Measurements from ENCODE around the gene LZTS2. TPM values are rescaled to one million over a fixed set of nuclear protein-coding genes. Genes with fewer than 3 reads are reported as not detected.

The LZTS2 gene
- total RNA-seq, 1 donor from 2014 or later, result 56.7 TPM

GRCh38 chr10:101029520-101030295, 30.1 kb downstream of the LZTS2 start:
- Mint-ChIP-seq H3K27ac (ENCODE audit: unreplicated experiment) (peak overlapping the region; percentile 81), H3K4me3 (ENCODE audit: unreplicated experiment) (peak overlapping the region; percentile 69), H3K4me1 (ENCODE audit: low read depth, unreplicated experiment) (peaks cover 38% of the 10 kb centered on the region), H3K9me3 (ENCODE audit: unreplicated experiment) (peaks cover 5% of the 10 kb centered on the region), H3K36me3 (ENCODE audit: unreplicated experiment) (peaks cover 6% of the 10 kb centered on the region), H3K27me3 (ENCODE audit: unreplicated experiment) (peaks cover 17% of the 10 kb centered on the region)
- TF ChIP-seq, protein P1, sequence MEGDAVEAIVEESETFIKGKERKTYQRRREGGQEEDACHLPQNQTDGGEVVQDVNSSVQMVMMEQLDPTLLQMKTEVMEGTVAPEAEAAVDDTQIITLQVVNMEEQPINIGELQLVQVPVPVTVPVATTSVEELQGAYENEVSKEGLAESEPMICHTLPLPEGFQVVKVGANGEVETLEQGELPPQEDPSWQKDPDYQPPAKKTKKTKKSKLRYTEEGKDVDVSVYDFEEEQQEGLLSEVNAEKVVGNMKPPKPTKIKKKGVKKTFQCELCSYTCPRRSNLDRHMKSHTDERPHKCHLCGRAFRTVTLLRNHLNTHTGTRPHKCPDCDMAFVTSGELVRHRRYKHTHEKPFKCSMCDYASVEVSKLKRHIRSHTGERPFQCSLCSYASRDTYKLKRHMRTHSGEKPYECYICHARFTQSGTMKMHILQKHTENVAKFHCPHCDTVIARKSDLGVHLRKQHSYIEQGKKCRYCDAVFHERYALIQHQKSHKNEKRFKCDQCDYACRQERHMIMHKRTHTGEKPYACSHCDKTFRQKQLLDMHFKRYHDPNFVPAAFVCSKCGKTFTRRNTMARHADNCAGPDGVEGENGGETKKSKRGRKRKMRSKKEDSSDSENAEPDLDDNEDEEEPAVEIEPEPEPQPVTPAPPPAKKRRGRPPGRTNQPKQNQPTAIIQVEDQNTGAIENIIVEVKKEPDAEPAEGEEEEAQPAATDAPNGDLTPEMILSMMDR (IDR thresholded peaks at IDR 0.05; ENCODE audit: partially characterized antibody, unreplicated experiment), result peak; percentile 38
- DNase-seq, result peak; percentile 41

DNA sequence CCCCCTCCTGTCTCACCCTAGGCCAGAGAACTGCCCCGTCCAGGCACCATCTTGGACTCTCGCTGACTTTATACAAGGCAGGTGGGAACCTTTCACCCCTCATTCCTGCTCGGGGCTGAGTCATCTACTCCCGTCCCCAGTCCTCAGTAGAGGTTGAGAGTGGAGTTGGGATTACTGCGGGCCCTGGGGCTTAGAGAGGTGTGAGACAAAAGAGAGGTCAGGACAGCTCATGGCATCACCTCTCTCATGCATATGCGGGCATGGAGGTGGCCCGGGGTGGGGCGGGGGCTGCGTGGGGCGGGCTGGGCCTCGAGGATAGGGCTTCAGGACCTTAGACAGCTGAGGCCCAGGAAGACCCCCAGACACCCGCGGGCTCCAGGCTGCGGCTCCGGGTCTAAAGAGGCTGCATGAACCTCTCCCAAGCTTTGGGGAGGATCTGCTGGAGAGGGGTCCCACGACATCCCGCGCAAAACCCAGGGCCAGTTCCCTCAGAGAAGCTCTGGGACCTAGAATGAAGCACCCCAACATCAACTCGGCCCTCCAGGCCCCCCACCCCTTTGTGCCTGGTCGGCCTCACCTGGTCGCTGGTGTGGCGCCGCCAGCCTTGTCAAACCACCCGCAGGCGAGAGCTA, 31.0 kb downstream of the LZTS2 start:
- Mint-ChIP-seq H3K4me3 (ENCODE audit: unreplicated experiment) (peak overlapping the region; percentile 80), H3K27me3 (ENCODE audit: unreplicated experiment) (peaks cover 17% of the 10 kb centered on the region), H3K36me3 (ENCODE audit: unreplicated experiment) (peaks cover 6% of the 10 kb centered on the region), H3K27ac (ENCODE audit: unreplicated experiment) (no peak overlapping the region), H3K4me1 (ENCODE audit: low read depth, unreplicated experiment) (peaks cover 38% of the 10 kb centered on the region), H3K9me3 (ENCODE audit: unreplicated experiment) (peaks cover 5% of the 10 kb centered on the region)
- no peak for DNase-seq
- TF ChIP-seq, protein P1 (IDR thresholded peaks at IDR 0.05; ENCODE audit: partially characterized antibody, unreplicated experiment), result no peak

DNA sequence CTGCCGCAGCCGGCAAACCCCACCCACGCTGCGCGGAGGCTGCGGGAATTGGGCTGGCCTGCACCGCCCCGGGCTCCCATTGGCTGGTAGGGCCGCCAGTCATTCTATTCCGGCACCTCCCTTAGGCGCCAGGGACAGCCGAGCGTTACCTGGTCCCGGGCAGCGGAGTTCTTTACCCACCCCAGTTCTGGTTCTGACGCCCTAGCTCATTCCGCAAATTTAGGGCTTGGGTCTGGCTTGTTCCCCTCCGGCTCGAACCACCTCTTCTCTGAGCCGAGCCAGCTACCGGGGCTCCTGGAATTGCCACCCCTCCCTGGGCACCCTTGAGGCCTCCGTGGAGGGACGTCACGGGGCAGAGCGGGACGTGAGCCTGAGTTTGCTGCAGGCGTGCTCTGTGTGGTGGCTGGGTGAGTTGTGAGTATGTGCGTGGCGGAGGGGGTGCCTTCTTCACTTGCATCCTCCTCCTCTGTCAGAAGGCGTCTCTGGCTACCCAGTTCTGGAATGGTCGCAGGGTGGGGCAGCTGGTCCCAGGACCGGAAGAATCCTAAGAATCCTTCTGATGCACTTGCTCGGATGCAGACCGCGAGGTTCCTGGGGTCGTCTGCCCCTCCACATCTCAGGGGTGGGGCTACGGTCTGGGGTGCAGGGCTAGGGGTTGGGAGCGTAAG, 31.7 kb downstream of the LZTS2 start, which contains the start of the genes PDZD7 and SFXN3:
Gene PDZD7 (minus strand): TSS at position 2 of the 668 bp plus-strand sequence. CDS start 910 bp downstream, outside the sequence.
Gene SFXN3 (plus strand): TSS at position 107 of the 668 bp plus-strand sequence. CDS start 3,461 bp downstream, outside the sequence.
- Mint-ChIP-seq H3K27ac (ENCODE audit: unreplicated experiment) (no peak within 1 kb of the TSS), H3K36me3 (ENCODE audit: unreplicated experiment) (peaks cover 6% of the 10 kb centered on the region), H3K4me3 (ENCODE audit: unreplicated experiment) (peak within 1 kb of the TSS; percentile 80), H3K9me3 (ENCODE audit: unreplicated experiment) (peaks cover 5% of the 10 kb centered on the region), H3K4me1 (ENCODE audit: low read depth, unreplicated experiment) (peaks cover 38% of the 10 kb centered on the region), H3K27me3 (ENCODE audit: unreplicated experiment) (peaks cover 17% of the 10 kb centered on the region)
- peak; percentile 93 for DNase-seq
- TF ChIP-seq, protein P1 (IDR thresholded peaks at IDR 0.05; ENCODE audit: partially characterized antibody, unreplicated experiment), result no peak

GRCh38 chr10:101031796-101032636, 32.4 kb downstream of the LZTS2 start:
- Mint-ChIP-seq H3K36me3 (ENCODE audit: unreplicated experiment) (peaks cover 6% of the 10 kb centered on the region), H3K27ac (ENCODE audit: unreplicated experiment) (peak overlapping the region; percentile 63), H3K4me3 (ENCODE audit: unreplicated experiment) (peak overlapping the region; percentile 80), H3K4me1 (ENCODE audit: low read depth, unreplicated experiment) (peaks cover 36% of the 10 kb centered on the region), H3K9me3 (ENCODE audit: unreplicated experiment) (peaks cover 5% of the 10 kb centered on the region), H3K27me3 (ENCODE audit: unreplicated experiment) (peaks cover 15% of the 10 kb centered on the region)
- DNase-seq, result peak; percentile 75
- TF ChIP-seq, protein P1 (IDR thresholded peaks at IDR 0.05; ENCODE audit: partially characterized antibody, unreplicated experiment), result no peak

Data from glutamatergic neuron (in vitro differentiated cells).